Lower lobe of right lung (tissue), 2 donors: ENCODE results near the gene DLL4. TPM values are rescaled to one million over a fixed set of nuclear protein-coding genes. Genes with fewer than 3 reads are reported as not detected.

Source experiments
- ATAC-seq, 2 donors: fragments of 200-7000 bp; cut with Tn5 transposase; one replicate each; pipeline ENCODE4 v1.9.1; 2020 to 2022; ENCODE audit warnings: mild to moderate bottlenecking in 2 of 2, moderate library complexity in 2 of 2
- DNase-seq: peaks from one replicate; pipeline ENCODE4 v3.0.0-alpha.2; 2020
- H3K27ac ChIP-seq: fragments of 200-600 bp; one replicate; pipeline ENCODE4 v1.8.0; 2022
- H3K27me3 ChIP-seq: fragments of 200-600 bp; one replicate; pipeline ENCODE4 v1.8.0; 2022; ENCODE audit warnings: low read depth
- H3K36me3 ChIP-seq: fragments of 200-600 bp; one replicate; pipeline ENCODE4 v1.8.0; 2022; ENCODE audit warnings: mild to moderate bottlenecking
- H3K4me1 ChIP-seq: fragments of 200-600 bp; one replicate; pipeline ENCODE4 v1.8.0; 2022
- H3K4me3 ChIP-seq: fragments of 200-600 bp; one replicate; pipeline ENCODE4 v1.8.0; 2022; ENCODE audit warnings: mild to moderate bottlenecking
- H3K9me3 ChIP-seq: fragments of 200-600 bp; one replicate; pipeline ENCODE4 v1.8.0; 2022
- intact Hi-C: fragments of 100-400 bp; cut with DNase I; formaldehyde crosslinking; loops from one replicate; pipeline ENCODE4 v1.11.0; 2022
- total RNA-seq: library from RNA; stranded (reverse); fragmentation: NEBNext Ultra II Directional; extraction: Animal tissue kit (Norgen Biotek cat#: 25700); gene quantifications from one replicate; pipeline ENCODE4 v1.2.1, GENCODE V29; 2021
- TF ChIP-seq, protein P1 (sequence below): fragments of 200-600 bp; IDR thresholded peaks from one replicate; pipeline ENCODE4 v1.8.0; 2022; ENCODE audit warnings: antibody characterized with exemption, mild to moderate bottlenecking
- donor health status: DM: no; HTN: yes; CAD: no; lungs with severe emphysema.

DLL4 gene
- total RNA-seq, 1 donor from 2014 or later: 21.3 TPM

- ATAC-seq: no peak
- H3K36me3 ChIP-seq: peaks cover 77% of the 10 kb centered on the region
Observed at GRCh38 chr15:40978141-40978540, 49.0 kb downstream of the DLL4 start.

GRCh38 chr15:40978562-40978961 lies 49.4 kb downstream of the DLL4 start:
- no peaks in the 10 kb centered on the region for H3K9me3 ChIP-seq
- no peaks in the 10 kb centered on the region for H3K4me1 ChIP-seq
- no peak overlapping the region for H3K27ac ChIP-seq
- peaks cover 82% of the 10 kb centered on the region for H3K36me3 ChIP-seq
- H3K27me3 ChIP-seq: no peaks in the 10 kb centered on the region
- no peak overlapping the region for H3K4me3 ChIP-seq
- TF ChIP-seq, protein P1, sequence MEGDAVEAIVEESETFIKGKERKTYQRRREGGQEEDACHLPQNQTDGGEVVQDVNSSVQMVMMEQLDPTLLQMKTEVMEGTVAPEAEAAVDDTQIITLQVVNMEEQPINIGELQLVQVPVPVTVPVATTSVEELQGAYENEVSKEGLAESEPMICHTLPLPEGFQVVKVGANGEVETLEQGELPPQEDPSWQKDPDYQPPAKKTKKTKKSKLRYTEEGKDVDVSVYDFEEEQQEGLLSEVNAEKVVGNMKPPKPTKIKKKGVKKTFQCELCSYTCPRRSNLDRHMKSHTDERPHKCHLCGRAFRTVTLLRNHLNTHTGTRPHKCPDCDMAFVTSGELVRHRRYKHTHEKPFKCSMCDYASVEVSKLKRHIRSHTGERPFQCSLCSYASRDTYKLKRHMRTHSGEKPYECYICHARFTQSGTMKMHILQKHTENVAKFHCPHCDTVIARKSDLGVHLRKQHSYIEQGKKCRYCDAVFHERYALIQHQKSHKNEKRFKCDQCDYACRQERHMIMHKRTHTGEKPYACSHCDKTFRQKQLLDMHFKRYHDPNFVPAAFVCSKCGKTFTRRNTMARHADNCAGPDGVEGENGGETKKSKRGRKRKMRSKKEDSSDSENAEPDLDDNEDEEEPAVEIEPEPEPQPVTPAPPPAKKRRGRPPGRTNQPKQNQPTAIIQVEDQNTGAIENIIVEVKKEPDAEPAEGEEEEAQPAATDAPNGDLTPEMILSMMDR: no peak
- DNase-seq: no peak
- intact Hi-C loops: no loop called here
- no peak for ATAC-seq

More at GRCh38 chr15:40978141-40978540, 49.0 kb downstream of the DLL4 start:
- H3K9me3 ChIP-seq: no peaks in the 10 kb centered on the region
- no peaks in the 10 kb centered on the region for H3K27me3 ChIP-seq
- TF ChIP-seq, protein P1: no peak
- DNase-seq: no peak
- no peak overlapping the region for H3K4me3 ChIP-seq
- H3K4me1 ChIP-seq: no peaks in the 10 kb centered on the region
- intact Hi-C loops: no loop called here
- no peak overlapping the region for H3K27ac ChIP-seq

DNA sequence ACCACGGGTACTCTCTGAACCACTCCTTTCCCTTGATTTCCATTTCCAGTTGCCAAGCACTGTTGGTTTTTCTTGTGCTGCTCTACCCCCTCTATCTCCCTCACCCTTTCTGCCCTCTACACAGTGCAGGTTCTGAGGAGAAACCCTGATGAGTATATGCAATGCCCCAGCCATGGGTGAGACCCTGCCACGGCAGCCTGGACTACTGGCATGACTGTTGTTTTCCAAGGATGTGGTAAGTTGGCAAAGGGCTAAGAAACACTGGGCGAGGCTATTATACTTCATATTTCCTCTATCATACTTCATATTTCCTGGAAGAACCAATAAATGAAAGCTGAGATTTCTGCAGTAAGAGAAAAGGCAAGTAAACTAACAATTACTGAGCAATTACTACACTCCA lies 52.0 kb downstream of the DLL4 start:
- no peaks in the 10 kb centered on the region for H3K9me3 ChIP-seq
- H3K27me3 ChIP-seq: no peaks in the 10 kb centered on the region
- peak overlapping the region; percentile 11 for H3K27ac ChIP-seq
- no peak overlapping the region for H3K4me3 ChIP-seq
- H3K36me3 ChIP-seq: peaks cover 99% of the 10 kb centered on the region
- intact Hi-C loops: no loop called here
- DNase-seq (no peak), ATAC-seq (no peak)
- no peaks in the 10 kb centered on the region for H3K4me1 ChIP-seq
- TF ChIP-seq, protein P1: no peak

GRCh38 chr15:40982855-40983254 lies 53.7 kb downstream of the DLL4 start:
- ATAC-seq (peak in 1 of 2 donors; percentile 23), DNase-seq (no peak)
- H3K36me3 ChIP-seq: peaks cover 99% of the 10 kb centered on the region
- TF ChIP-seq, protein P1: peak; percentile 18
- no peaks in the 10 kb centered on the region for H3K9me3 ChIP-seq
- no peaks in the 10 kb centered on the region for H3K4me1 ChIP-seq
- H3K27me3 ChIP-seq: no peaks in the 10 kb centered on the region
- intact Hi-C loops: no loop called here
- H3K4me3 ChIP-seq: no peak overlapping the region
- H3K27ac ChIP-seq: peak overlapping the region; percentile 60

- H3K4me1 ChIP-seq: no peaks in the 10 kb centered on the region
- no peaks in the 10 kb centered on the region for H3K27me3 ChIP-seq
- H3K36me3 ChIP-seq: peaks cover 90% of the 10 kb centered on the region
- no peak for ATAC-seq
- H3K9me3 ChIP-seq: no peaks in the 10 kb centered on the region
- TF ChIP-seq, protein P1: no peak
- no peak overlapping the region for H3K4me3 ChIP-seq
- DNase-seq: no peak
- intact Hi-C loops: no loop called here
- no peak overlapping the region for H3K27ac ChIP-seq
Observed at GRCh38 chr15:40984406-40984805, 55.3 kb downstream of the DLL4 start.

DNA sequence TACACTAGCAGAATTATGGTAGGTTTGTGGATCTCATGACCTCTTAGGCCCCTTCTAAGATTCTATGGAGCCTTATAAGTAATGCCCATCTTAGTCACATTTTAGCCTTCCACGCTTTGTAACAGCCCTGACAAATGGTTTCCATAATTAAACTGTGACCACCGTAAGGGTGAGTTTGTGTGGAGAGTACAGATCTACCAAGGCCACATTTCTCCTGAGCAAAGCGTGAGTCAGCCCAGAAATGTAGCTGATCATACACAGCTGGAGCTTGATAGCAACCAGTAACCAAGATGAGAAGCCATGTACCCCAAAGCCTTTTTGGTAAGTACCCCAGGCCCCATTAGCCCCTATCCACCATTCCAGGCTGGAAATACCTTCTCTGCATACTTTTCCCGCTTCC lies 55.8 kb downstream of the DLL4 start:
- no peaks in the 10 kb centered on the region for H3K27me3 ChIP-seq
- intact Hi-C loops: no loop called here
- ATAC-seq (no peak), DNase-seq (no peak)
- H3K9me3 ChIP-seq: no peaks in the 10 kb centered on the region
- no peaks in the 10 kb centered on the region for H3K4me1 ChIP-seq
- TF ChIP-seq, protein P1: no peak
- H3K36me3 ChIP-seq: peaks cover 88% of the 10 kb centered on the region
- no peak overlapping the region for H3K27ac ChIP-seq
- H3K4me3 ChIP-seq: no peak overlapping the region
